ENCODE data around the gene NAT9. TPM values are rescaled to one million over a fixed set of nuclear protein-coding genes. Genes with fewer than 3 reads are reported as not detected.

The NAT9 gene
- total RNA-seq, 4 donors from 2014 or later: 12.4 to 20.0 (median 18.3) TPM

DNA sequence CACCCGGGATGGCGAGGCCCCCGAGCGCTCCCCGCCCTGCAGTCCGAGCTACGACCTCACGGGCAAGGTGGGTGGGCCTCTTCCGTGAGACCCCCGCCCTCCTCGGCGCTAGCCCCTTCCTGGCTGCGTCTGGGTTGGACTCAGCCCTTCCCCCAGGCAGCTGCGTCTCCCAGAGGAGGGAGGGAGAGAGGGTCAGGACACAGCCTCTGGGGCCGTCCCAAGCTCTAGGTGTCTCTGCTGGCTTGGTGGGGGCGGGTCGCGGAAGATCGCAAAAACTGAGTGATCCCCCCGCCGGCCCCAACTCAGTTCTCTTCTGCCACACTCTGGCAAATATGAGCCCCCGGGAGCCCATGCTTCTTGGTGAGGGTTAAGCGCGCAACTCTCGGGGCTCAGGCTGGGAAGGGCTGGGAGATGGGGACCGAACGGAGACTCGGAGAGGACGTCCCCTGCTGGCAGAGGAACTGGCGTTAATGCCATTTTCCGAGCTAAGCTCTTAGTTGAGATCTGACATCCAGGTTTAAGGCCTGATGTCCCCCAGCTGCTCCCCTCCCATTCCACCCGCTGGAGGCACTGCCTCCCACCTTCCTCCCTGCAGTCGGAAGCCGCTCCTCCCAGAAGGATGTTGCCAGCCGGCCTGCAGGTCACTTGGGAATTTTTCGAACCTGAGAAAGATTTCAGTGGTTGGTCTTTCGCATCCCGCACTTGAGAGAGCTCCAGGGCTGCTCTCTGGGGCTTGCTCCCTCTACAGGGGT, 38.7 kb downstream of the NAT9 start:
- TF ChIP-seq, protein P1, sequence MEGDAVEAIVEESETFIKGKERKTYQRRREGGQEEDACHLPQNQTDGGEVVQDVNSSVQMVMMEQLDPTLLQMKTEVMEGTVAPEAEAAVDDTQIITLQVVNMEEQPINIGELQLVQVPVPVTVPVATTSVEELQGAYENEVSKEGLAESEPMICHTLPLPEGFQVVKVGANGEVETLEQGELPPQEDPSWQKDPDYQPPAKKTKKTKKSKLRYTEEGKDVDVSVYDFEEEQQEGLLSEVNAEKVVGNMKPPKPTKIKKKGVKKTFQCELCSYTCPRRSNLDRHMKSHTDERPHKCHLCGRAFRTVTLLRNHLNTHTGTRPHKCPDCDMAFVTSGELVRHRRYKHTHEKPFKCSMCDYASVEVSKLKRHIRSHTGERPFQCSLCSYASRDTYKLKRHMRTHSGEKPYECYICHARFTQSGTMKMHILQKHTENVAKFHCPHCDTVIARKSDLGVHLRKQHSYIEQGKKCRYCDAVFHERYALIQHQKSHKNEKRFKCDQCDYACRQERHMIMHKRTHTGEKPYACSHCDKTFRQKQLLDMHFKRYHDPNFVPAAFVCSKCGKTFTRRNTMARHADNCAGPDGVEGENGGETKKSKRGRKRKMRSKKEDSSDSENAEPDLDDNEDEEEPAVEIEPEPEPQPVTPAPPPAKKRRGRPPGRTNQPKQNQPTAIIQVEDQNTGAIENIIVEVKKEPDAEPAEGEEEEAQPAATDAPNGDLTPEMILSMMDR (IDR thresholded peaks at IDR 0.05; ENCODE audit: low read depth): no peak

DNA sequence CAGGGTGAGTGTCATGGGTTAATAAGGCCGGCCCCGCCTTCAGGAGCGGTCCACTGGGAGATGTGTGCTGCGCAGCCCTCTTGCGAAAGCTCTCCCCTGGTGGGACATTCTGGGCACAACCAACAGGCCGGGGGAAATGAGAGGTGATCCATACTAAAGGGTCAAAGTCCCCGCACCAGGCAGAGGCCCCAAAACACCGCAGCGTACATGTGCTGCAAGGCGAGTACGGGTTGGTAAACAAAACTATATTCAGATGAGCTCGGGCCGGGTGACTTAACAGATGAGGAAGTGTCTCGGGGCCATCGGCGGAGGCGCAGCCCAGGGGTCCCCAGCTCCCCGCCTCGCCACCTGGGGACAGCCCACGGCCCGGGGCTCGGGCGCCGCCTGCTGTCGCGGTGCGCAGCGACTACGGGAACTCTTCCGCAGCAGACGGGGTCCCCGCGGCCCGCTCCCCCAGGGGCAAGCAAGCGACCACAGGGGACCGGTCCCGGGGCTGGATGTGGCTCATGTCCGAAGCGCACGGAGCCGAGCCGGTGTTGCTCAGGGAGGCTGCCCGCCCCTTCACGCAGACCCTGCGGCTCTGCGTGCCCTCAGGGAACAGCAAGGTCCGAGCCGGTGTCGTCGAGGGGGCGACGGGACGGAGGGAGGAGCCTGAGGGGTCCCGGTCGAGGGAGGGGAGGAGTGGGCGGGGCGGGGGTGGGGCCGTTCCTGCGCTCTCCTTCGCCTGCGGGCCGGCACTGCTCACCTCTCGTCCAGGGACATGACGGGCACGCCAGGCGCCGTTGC, 39.4 kb downstream of the NAT9 start, which contains the start of gene RAB37:
Gene RAB37, plus strand, starts transcription at position 744 of the 786 bp plus-strand sequence. Its CDS starts 17 bp downstream, at position 761.
- TF ChIP-seq, protein P1 (IDR thresholded peaks at IDR 0.05; ENCODE audit: low read depth): no peak

DNA sequence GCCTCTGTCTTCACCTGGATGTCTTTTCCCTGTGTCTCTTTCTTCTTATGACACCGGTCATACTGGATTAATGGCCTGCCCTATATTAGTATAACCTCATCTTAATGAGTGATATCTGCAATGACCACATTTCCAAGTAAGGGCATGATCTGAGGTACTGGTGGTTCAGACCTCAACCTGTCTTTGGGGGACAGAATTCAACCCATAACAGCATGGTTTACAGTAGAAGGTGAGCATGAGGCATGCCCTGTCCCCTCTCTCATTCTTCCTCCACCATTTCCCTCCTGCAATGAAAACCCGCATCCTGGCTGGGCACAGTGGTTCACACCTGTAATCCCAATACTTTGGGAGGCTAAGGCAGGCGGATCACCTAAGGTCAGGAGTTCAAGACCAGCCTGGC, 41.9 kb downstream of the NAT9 start:
- TF ChIP-seq, protein P1 (IDR thresholded peaks at IDR 0.05; ENCODE audit: low read depth): no peak

DNA sequence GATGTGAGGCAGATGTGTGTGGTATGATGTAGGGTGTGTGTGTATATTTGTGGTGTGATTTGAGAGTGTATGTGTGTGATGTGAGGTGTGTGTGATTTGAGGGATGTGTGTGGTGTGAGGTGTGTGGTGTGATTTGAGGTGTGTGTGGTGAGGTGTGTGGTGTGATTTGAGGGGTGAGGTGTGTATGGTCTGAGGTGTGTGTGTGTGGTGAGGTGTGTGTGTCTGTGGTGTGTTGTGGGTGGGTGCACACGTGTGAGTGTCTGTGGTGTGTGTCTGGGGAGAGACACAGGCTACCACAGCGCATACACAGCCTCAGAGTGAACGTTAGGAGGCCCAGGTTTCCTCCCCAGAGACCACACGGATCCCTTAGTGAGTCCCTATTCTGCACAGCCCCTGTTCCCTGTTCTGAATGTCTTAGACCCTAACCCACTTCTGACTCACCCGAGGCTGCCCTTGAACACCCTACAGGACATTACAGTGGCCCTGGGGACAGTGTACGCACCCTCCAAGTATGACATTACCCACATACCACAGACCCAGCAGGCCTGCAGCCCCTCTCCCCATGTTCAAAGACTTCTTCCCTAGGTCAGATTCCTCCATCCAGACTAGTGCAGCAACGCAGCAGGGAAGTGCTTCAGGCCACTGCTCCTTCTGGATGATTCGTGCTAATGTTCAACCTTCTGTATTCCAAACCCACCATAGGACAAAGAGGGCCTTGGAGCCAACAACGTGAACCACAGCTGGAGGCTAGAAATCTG, 42.6 kb downstream of the NAT9 start:
- TF ChIP-seq, protein P1 (IDR thresholded peaks at IDR 0.05; ENCODE audit: low read depth): no peak

DNA sequence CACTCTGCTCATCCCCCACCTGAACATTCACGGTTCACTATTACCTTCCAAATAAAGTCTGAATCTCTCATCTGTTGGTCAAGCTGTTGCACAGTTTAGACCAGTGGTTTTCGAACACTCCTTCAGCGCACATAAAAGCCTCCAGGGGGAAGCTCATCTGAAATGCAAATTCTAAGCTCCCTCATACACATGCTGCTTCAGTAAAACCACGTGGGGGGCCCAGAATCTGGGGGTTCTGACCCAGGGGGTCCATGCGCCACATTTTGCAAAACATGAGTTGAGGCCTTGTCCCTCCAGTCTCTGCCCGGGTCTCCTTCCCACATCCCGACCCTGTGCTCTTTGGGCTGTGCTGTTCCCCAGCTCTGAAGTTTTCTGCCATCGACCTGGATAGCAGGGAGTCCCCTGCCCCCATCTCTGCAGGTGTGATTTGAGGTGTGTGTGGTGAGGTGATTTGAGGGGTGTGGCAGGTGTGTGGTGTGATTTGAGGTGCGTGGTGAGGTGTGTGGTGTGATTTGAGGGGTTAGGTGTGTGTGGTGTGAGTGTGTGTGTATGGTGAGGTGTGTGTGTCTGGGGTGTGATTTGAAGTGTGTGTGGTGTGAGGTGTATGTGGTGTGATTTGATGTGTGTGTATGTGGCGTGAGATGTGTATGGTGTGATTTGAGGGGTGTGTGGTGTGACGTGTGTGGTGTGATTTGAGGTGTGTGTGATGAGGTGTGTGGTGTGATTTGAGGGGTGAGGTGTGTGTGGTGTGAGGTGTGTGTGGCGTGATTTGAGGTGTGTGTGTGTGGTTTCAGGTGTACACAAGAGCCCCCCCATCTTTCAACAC, 43.9 kb downstream of the NAT9 start:
- TF ChIP-seq, protein P1 (IDR thresholded peaks at IDR 0.05; ENCODE audit: low read depth): no peak

DNA sequence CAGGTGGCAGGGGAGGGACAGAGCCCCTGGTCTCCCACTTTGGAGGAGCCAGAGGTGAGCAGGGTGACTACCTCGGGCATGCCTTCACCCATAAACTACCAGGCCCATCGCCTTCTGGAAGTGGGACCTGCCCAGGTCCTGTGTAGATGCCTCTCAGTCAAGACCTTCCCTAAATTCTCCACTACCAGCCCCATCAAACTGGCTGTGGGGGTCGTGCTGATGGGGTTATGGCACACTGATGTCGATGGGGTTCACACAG, 44.9 kb downstream of the NAT9 start:
- TF ChIP-seq, protein P1 (IDR thresholded peaks at IDR 0.05; ENCODE audit: low read depth): no peak

All from subcutaneous adipose tissue (tissue), 4 donors.